SK-N-SH treated with all-trans-retinoic acid at 6 μM for 48 hours (cell line): ENCODE measurements around the gene GOLGA6A.
A peak's percentile ranks its signal among the peaks of the same experiment; 100 is the strongest.

Source experiments
- ATAC-seq: fragments of 200-7000 bp; cut with Tn5 transposase; 3 replicates; pipeline ENCODE4 v1.9.1; 2020; ENCODE audit warnings: mild to moderate bottlenecking, moderate library complexity
- ARNTL ChIP-seq: fragments of 450-650 bp; formaldehyde crosslinking; IDR thresholded peaks from 2 replicates; pipeline ENCODE4 v1.5.0; 2020; ENCODE audit warnings: low read depth, mild to moderate bottlenecking, moderate library complexity, borderline replicate concordance
- BACH2 ChIP-seq: fragments of 250-450 bp; sonication (Bioruptor Pico); IDR thresholded peaks from 2 replicates; pipeline ENCODE4 v1.9.0; 2021; ENCODE audit warnings: mild to moderate bottlenecking, borderline replicate concordance
- CSDC2 ChIP-seq: fragments of 250-450 bp; sonication (Bioruptor Pico); IDR thresholded peaks from 2 replicates; pipeline ENCODE4 v1.5.0; 2020; ENCODE audit warnings: mild to moderate bottlenecking, moderate library complexity
- GLIS3 ChIP-seq: fragments of 250-450 bp; sonication (Bioruptor Pico); IDR thresholded peaks from 2 replicates; pipeline ENCODE4 v1.5.0; 2020; ENCODE audit warnings: mild to moderate bottlenecking, moderate library complexity
- ISL1 ChIP-seq: fragments of 250-450 bp; sonication (Bioruptor Pico); IDR thresholded peaks from 2 replicates; pipeline ENCODE4 v2.1.2; 2022; ENCODE audit warnings: mild to moderate bottlenecking, moderate library complexity
- OSR1 ChIP-seq: fragments of 250-450 bp; sonication (Bioruptor Pico); IDR thresholded peaks from 2 replicates; pipeline ENCODE4 v1.8.0; 2022; ENCODE audit warnings: moderate library complexity, mild to moderate bottlenecking, inconsistent platforms
- PPARA ChIP-seq: fragments of 250-450 bp; sonication (Bioruptor Pico); IDR thresholded peaks from 2 replicates; pipeline ENCODE4 v1.5.0; 2020; ENCODE audit warnings: mild to moderate bottlenecking, borderline replicate concordance
- RARB ChIP-seq: fragments of 250-450 bp; sonication (Bioruptor Pico); IDR thresholded peaks from 2 replicates; pipeline ENCODE4 v1.8.0; 2021; ENCODE audit warnings: mild to moderate bottlenecking, moderate library complexity
- SNAI2 ChIP-seq: fragments of 250-450 bp; sonication (Bioruptor Pico); IDR thresholded peaks from 2 replicates; pipeline ENCODE4 v1.5.0; 2020; ENCODE audit warnings: mild to moderate bottlenecking, moderate library complexity
- TCF4 ChIP-seq: fragments of 250-450 bp; sonication (Bioruptor Pico); IDR thresholded peaks from 2 replicates; pipeline ENCODE4 v1.8.0; 2021; ENCODE audit warnings: mild to moderate bottlenecking, moderate library complexity, borderline replicate concordance
- ZC3H10 ChIP-seq: fragments of 250-450 bp; sonication (Bioruptor Pico); IDR thresholded peaks from 2 replicates; pipeline ENCODE4 v1.5.1; 2021; ENCODE audit warnings: mild to moderate bottlenecking, moderate library complexity
- ZFP3 ChIP-seq: fragments of 250-450 bp; sonication (Bioruptor Pico); IDR thresholded peaks from 2 replicates; pipeline ENCODE4 v1.5.0; 2020; ENCODE audit warnings: mild to moderate bottlenecking, moderate library complexity
- ZFP30 ChIP-seq: fragments of 450-650 bp; formaldehyde crosslinking; IDR thresholded peaks from 2 replicates; pipeline ENCODE4 v1.5.0; 2022; ENCODE audit warnings: mild to moderate bottlenecking, moderate library complexity
- ZNF565 ChIP-seq: fragments of 450-650 bp; formaldehyde crosslinking; conservative IDR thresholded peaks from 2 replicates; pipeline ENCODE4 v1.5.0; 2020; ENCODE audit warnings: low read depth, mild to moderate bottlenecking, moderate library complexity
- ZNF70 ChIP-seq: fragments of 450-650 bp; formaldehyde crosslinking; IDR thresholded peaks from 2 replicates; pipeline ENCODE4 v1.5.0; 2020; ENCODE audit warnings: mild to moderate bottlenecking, moderate library complexity
- ZNF8 ChIP-seq: fragments of 450-650 bp; formaldehyde crosslinking; IDR thresholded peaks from 2 replicates; pipeline ENCODE4 v1.5.0; 2020; ENCODE audit warnings: mild to moderate bottlenecking, moderate library complexity
- TF ChIP-seq, protein P1 (sequence below): fragments of 250-450 bp; sonication (Bioruptor Pico); IDR thresholded peaks from 2 replicates; pipeline ENCODE4 v1.5.1; 2021; ENCODE audit warnings: mild to moderate bottlenecking, moderate library complexity
- TF ChIP-seq, protein P2 (sequence below): fragments of 250-450 bp; sonication (Bioruptor Pico); IDR thresholded peaks from 2 replicates; pipeline ENCODE4 v1.5.0; 2020; ENCODE audit warnings: mild to moderate bottlenecking, moderate library complexity
- TF ChIP-seq, protein P3 (sequence below): fragments of 250-450 bp; sonication (Bioruptor Pico); IDR thresholded peaks from 2 replicates; pipeline ENCODE4 v1.8.0; 2021; ENCODE audit warnings: low read depth, mild to moderate bottlenecking, moderate library complexity, borderline replicate concordance
- TF ChIP-seq, protein P4 (sequence below): fragments of 250-450 bp; sonication (Bioruptor Pico); IDR thresholded peaks from 2 replicates; pipeline ENCODE4 v1.5.1; 2020; ENCODE audit warnings: low read depth, mild to moderate bottlenecking, moderate library complexity

Gene GOLGA6A

DNA sequence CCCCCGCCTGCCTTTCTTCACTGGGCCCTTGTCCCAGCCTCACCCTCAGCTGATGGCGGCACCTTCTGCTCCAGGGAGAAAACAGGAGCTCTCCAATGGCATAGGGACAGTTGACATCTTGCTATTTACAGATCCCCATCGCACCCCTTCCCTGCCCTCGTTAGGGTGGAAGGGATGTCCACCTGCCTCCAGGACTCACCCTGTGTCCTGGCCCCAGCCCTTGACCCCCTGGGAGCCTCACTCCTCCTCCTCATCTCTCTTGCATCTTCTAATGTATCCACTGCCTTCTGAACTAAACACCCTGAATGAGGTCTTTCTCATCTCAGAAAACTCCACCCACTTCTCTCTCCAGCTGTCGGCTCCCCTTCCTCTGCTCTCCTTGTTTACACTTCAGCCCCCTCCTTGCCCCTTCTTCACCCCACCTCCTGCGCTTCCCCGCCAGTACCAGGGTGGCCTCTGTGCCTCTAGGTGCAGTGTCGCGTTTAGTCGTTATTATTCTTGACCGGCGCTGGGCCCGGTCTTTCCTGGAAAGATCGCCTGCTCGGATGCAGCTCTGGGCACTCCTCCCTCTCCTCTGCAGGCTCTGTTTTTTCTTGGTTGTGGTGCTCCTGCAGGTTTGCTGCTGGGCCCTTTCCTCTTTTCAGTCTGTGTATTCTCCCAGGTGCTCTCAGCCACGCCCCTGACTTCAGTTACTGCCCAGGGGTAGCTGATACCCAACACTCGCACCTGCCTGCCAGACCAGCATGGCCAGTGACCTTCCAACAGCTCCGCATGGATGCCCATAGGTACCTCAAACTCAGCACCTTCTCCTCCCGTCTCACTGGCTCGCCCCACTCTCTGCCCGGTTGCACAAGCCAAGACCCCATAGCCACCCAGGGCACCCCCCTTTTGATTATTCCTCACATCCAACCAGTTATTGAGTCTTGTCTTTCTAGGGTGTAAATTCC, 44.9 kb downstream of the GOLGA6A start (continued):
- no peak for TF ChIP-seq ZC3H10
- TF ChIP-seq, all 23 proteins: peak for 0

DNA sequence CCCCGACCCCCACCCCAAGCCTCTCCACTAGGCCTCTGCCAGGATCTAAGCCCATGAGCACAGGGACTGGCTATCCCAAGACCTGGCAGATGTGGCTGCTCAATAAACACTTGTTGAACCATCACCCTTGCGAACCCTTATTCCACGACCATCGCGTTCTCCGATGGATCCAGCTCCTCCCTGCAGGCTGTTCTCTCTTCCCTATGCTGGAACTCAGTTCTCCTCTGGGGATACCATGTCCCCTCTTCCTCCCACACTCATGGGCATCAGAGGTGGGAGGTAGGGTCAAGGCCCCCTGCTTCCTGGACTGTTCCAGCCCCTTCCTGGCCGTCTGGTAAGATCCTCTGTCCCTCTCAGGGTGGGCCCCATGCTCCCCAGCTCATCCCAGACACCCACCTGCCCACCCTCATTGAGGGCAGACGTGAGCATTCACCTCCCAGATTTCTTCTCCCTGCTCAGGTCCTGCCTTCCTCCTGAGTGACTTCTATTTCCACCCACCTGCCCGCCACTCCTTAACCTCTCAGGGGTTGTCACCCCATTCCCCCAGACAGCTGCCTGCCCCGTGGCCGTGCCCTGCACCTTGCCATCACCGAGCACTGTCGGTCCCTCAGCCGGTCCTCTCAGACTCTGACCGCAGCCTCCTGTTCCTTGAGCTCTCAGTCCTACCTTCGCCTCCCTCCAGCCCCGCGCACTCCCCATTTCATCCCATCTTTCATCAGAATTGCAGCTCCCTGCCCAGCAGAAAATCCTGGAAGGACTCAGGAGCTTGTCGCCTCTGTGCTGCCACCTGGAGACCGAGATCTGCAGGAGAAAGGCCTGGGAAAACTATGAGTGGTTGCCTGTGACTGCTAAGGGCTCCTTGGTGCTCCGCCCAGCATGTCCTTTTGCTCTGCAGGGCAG, 45.8 kb downstream of the GOLGA6A start:
- ATAC-seq, result peak; percentile 81
- TF ChIP-seq TCF4 (CRISPR knock-in tag), result no peak
- TF ChIP-seq SNAI2 (CRISPR knock-in tag), result no peak
- no peak for TF ChIP-seq PPARA
- no peak for TF ChIP-seq ARNTL (CRISPR knock-in tag)
- TF ChIP-seq ZFP30, result no peak
- TF ChIP-seq OSR1 (CRISPR knock-in tag), result no peak
- TF ChIP-seq ZC3H10, result no peak
- TF ChIP-seq, protein P1, sequence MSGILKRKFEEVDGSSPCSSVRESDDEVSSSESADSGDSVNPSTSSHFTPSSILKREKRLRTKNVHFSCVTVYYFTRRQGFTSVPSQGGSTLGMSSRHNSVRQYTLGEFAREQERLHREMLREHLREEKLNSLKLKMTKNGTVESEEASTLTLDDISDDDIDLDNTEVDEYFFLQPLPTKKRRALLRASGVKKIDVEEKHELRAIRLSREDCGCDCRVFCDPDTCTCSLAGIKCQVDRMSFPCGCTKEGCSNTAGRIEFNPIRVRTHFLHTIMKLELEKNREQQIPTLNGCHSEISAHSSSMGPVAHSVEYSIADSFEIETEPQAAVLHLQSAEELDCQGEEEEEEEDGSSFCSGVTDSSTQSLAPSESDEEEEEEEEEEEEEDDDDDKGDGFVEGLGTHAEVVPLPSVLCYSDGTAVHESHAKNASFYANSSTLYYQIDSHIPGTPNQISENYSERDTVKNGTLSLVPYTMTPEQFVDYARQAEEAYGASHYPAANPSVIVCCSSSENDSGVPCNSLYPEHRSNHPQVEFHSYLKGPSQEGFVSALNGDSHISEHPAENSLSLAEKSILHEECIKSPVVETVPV, result no peak
- no peak for TF ChIP-seq GLIS3
- TF ChIP-seq, protein P2, sequence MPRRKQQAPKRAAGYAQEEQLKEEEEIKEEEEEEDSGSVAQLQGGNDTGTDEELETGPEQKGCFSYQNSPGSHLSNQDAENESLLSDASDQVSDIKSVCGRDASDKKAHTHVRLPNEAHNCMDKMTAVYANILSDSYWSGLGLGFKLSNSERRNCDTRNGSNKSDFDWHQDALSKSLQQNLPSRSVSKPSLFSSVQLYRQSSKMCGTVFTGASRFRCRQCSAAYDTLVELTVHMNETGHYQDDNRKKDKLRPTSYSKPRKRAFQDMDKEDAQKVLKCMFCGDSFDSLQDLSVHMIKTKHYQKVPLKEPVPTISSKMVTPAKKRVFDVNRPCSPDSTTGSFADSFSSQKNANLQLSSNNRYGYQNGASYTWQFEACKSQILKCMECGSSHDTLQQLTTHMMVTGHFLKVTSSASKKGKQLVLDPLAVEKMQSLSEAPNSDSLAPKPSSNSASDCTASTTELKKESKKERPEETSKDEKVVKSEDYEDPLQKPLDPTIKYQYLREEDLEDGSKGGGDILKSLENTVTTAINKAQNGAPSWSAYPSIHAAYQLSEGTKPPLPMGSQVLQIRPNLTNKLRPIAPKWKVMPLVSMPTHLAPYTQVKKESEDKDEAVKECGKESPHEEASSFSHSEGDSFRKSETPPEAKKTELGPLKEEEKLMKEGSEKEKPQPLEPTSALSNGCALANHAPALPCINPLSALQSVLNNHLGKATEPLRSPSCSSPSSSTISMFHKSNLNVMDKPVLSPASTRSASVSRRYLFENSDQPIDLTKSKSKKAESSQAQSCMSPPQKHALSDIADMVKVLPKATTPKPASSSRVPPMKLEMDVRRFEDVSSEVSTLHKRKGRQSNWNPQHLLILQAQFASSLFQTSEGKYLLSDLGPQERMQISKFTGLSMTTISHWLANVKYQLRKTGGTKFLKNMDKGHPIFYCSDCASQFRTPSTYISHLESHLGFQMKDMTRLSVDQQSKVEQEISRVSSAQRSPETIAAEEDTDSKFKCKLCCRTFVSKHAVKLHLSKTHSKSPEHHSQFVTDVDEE (CRISPR knock-in tag), result no peak
- no peak for TF ChIP-seq BACH2 (CRISPR knock-in tag)
- no peak for TF ChIP-seq ISL1 (CRISPR knock-in tag)
- no peak for TF ChIP-seq RARB
- no peak for TF ChIP-seq ZNF70 (CRISPR knock-in tag)
- TF ChIP-seq CSDC2, result no peak
- TF ChIP-seq, protein P3, sequence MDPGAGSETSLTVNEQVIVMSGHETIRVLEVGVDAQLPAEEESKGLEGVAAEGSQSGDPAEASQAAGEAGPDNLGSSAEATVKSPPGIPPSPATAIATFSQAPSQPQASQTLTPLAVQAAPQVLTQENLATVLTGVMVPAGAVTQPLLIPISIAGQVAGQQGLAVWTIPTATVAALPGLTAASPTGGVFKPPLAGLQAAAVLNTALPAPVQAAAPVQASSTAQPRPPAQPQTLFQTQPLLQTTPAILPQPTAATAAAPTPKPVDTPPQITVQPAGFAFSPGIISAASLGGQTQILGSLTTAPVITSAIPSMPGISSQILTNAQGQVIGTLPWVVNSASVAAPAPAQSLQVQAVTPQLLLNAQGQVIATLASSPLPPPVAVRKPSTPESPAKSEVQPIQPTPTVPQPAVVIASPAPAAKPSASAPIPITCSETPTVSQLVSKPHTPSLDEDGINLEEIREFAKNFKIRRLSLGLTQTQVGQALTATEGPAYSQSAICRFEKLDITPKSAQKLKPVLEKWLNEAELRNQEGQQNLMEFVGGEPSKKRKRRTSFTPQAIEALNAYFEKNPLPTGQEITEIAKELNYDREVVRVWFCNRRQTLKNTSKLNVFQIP (CRISPR knock-in tag), result no peak
- TF ChIP-seq, protein P4, sequence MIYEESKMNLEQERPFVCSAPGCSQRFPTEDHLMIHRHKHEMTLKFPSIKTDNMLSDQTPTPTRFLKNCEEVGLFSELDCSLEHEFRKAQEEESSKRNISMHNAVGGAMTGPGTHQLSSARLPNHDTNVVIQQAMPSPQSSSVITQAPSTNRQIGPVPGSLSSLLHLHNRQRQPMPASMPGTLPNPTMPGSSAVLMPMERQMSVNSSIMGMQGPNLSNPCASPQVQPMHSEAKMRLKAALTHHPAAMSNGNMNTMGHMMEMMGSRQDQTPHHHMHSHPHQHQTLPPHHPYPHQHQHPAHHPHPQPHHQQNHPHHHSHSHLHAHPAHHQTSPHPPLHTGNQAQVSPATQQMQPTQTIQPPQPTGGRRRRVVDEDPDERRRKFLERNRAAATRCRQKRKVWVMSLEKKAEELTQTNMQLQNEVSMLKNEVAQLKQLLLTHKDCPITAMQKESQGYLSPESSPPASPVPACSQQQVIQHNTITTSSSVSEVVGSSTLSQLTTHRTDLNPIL (CRISPR knock-in tag), result no peak
- TF ChIP-seq ZFP3, result no peak
- no peak for TF ChIP-seq ZNF8 (CRISPR knock-in tag)
- no peak for TF ChIP-seq ZNF565 (CRISPR knock-in tag)
- TF ChIP-seq, all 23 proteins: peak for 0

DNA sequence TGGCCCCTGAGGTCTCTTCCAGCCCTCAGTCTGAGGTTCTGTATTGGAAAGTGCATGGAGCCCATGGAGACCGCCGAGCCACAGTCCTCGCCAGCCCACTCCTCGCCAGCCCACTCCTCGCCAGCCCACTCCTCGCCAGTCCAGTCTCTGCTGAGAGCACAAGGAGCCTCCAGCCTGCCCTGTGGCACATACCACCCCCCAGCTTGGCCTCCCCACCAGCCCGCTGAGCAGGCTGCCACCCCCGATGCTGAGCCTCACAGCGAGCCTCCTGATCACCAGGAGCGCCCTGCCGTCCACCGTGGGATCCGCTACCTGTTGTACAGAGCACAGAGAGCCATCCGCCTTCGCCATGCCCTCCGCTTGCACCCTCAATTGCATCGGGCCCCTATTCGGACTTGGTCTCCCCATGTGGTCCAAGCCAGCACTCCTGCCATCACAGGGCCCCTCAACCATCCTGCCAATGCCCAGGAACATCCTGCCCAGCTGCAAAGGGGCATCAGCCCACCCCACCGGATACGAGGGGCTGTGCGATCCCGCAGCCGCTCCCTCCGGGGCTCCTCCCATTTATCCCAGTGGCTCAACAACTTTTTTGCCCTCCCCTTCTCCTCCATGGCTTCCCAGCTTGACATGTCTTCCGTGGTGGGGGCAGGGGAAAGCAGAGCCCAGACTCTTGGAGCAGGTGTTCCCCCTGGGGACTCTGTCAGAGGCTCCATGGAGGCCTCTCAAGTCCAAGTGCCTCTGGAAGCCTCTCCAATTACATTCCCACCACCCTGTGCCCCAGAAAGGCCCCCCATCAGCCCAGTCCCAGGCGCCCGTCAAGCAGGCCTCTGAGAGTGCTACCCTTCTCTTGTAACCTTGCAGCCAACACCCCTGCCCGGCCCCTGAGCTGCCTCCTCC, 47.0 kb downstream of the GOLGA6A start:
- ATAC-seq, result no peak
- TF ChIP-seq, protein P4 (CRISPR knock-in tag), result no peak
- TF ChIP-seq CSDC2 (no peak), PPARA (no peak)
- TF ChIP-seq, protein P1, result no peak
- TF ChIP-seq, protein P2 (CRISPR knock-in tag), result no peak
